A673 (cell line): ENCODE results near the gene VWA2. TPM values are rescaled to one million over a fixed set of nuclear protein-coding genes. Genes with fewer than 3 reads are reported as not detected.

Experiments
- BruUV-seq: library from RNA; stranded (reverse); fragments of 400-500 nt; replicated peaks from 2 replicates; lab custom pipeline; 2021; lab: Mats Ljungman, UMichigan
- CTCF ChIA-PET: fragments of 300-600 bp; sonication (Branson Sonifier 250); formaldehyde crosslinking; loops from one replicate; lab custom pipeline; 2022; ENCODE audit warnings: antibody characterized with exemption; lab: Charles Lee
- POLR2A ChIA-PET: fragments of 300-600 bp; sonication (Branson Sonifier 250); formaldehyde crosslinking; loops from one replicate; lab custom pipeline; 2022; ENCODE audit warnings: antibody characterized with exemption; ENCODE audit not compliant: low non-redundant PET; lab: Charles Lee
- DNase-seq: peaks from one replicate; pipeline ENCODE4 v3.0.0-alpha.2; 2015; ENCODE audit warnings: low spot score
- H3K27ac ChIP-seq: fragments of 200-600 bp; sonication (generic); 2 replicates; pipeline ENCODE4 v1.5.1; 2016; ENCODE audit warnings: mixed run types, low read depth, mild to moderate bottlenecking, mixed read lengths, antibody characterized with exemption, low read length; ENCODE audit not compliant: poor library complexity, severe bottlenecking
- H3K27me3 ChIP-seq: fragments of 200-600 bp; sonication (generic); replicated peaks from 2 replicates; pipeline ENCODE4 v1.6.1; 2017; ENCODE audit warnings: mixed run types, low read depth, mild to moderate bottlenecking, mixed read lengths, antibody characterized with exemption, low read length; ENCODE audit not compliant: insufficient read depth, poor library complexity
- H3K36me3 ChIP-seq: fragments of 200-600 bp; sonication (generic); 2 replicates; pipeline ENCODE4 v1.6.1; 2016; ENCODE audit warnings: mixed run types, mild to moderate bottlenecking, mixed read lengths, antibody characterized with exemption, low read length; ENCODE audit not compliant: insufficient read depth, poor library complexity, severe bottlenecking
- H3K4me1 ChIP-seq: fragments of 200-600 bp; sonication (generic); 2 replicates; pipeline ENCODE4 v1.6.1; 2017; ENCODE audit warnings: mixed run types, mild to moderate bottlenecking, mixed read lengths, antibody characterized with exemption, low read length; ENCODE audit not compliant: insufficient read depth, poor library complexity, severe bottlenecking
- H3K4me3 ChIP-seq: fragments of 200-600 bp; sonication (generic); 2 replicates; pipeline ENCODE4 v1.5.1; 2016; ENCODE audit warnings: low read depth, mixed run types, mild to moderate bottlenecking, mixed read lengths, low read length; ENCODE audit not compliant: poor library complexity, severe bottlenecking
- H3K9me3 ChIP-seq: fragments of 200-600 bp; sonication (generic); 2 replicates; pipeline ENCODE4 v1.6.1; 2016; ENCODE audit warnings: mixed run types, low read depth, mild to moderate bottlenecking, mixed read lengths, antibody characterized with exemption, low read length; ENCODE audit not compliant: poor library complexity, severe bottlenecking
- CTCF ChIP-seq: fragments of 300-800, 200-600 bp; sonication (generic); conservative IDR thresholded peaks from 2 replicates; pipeline ENCODE4 v1.5.1; 2017; ENCODE audit warnings: low read depth, mild to moderate bottlenecking, antibody characterized with exemption, low read length, moderate library complexity, mixed read lengths
- EZH2 ChIP-seq: fragments of 200-600 bp; sonication (generic); IDR thresholded peaks from 2 replicates; pipeline ENCODE4 v1.6.1; 2017; ENCODE audit warnings: borderline replicate concordance, low read depth, mild to moderate bottlenecking, mixed read lengths, antibody characterized with exemption, low read length; ENCODE audit not compliant: poor library complexity, severe bottlenecking
- intact Hi-C: fragments of 100-400 bp; cut with micrococcal nuclease; formaldehyde crosslinking; loops from one replicate; pipeline ENCODE4 v1.10.0; 2022; ENCODE audit not compliant: unreplicated experiment
- total RNA-seq: library from RNA; stranded (reverse); gene quantifications from 2 replicates; pipeline ENCODE4 v1.2.3, GENCODE V29; 2021

VWA2 gene
- total RNA-seq, 1 experiment from 2014 or later, result not detected

GRCh38 chr10:114295393-114295792 is 56.3 kb downstream of the VWA2 start:
- Histone ChIP-seq H3K9me3 (peaks cover 8% of the 10 kb centered on the region), H3K4me3 (no peak overlapping the region), H3K36me3 (no peaks in the 10 kb centered on the region), H3K27ac (no peak overlapping the region), H3K4me1 (no peaks in the 10 kb centered on the region), H3K27me3 (no peaks in the 10 kb centered on the region)
- CTCF ChIA-PET, result no interaction called here
- POLR2A ChIA-PET, result no interaction called here
- DNase-seq, result no peak
- no peak for TF ChIP-seq EZH2
- no peak for TF ChIP-seq CTCF
- intact Hi-C loops, result no loop called here
- BruUV-seq, result no TSS peak

- intact Hi-C loops, result no loop called here
- no peak for DNase-seq
- TF ChIP-seq CTCF (no peak), EZH2 (no peak)
- BruUV-seq, result no TSS peak
- Histone ChIP-seq H3K27ac (no peak overlapping the region), H3K36me3 (no peaks in the 10 kb centered on the region), H3K9me3 (peaks cover 8% of the 10 kb centered on the region), H3K27me3 (no peaks in the 10 kb centered on the region), H3K4me3 (no peak overlapping the region), H3K4me1 (no peaks in the 10 kb centered on the region)
- POLR2A ChIA-PET, result interaction anchor here (0.9 kb wide), 1 partner anchor 453 kb away, joined by 3 read pairs; no protein-coding TSS in a partner anchor
- CTCF ChIA-PET, result no interaction called here
Measured at GRCh38 chr10:114297136-114297705, 58.2 kb downstream of the VWA2 start.

GRCh38 chr10:114300036-114300645 is 61.1 kb downstream of the VWA2 start:
- intact Hi-C loops, result loop anchor here (5.0 to 10.0 kb wide), 2 partner anchors 135 to 482 kb away; no protein-coding TSS in a partner anchor
- no TSS peak for BruUV-seq

More at GRCh38 chr10:114300036-114300645, 61.1 kb downstream of the VWA2 start:
- no peak for TF ChIP-seq EZH2
- TF ChIP-seq CTCF, result no peak
- Histone ChIP-seq H3K27ac (no peak overlapping the region), H3K4me3 (no peak overlapping the region), H3K4me1 (peaks cover 7% of the 10 kb centered on the region), H3K9me3 (peaks cover 7% of the 10 kb centered on the region), H3K27me3 (no peaks in the 10 kb centered on the region), H3K36me3 (no peaks in the 10 kb centered on the region)
- CTCF ChIA-PET, result no interaction called here
- POLR2A ChIA-PET, result no interaction called here
- no peak for DNase-seq
